ENCODE data around the gene C2CD2L. TPM values are rescaled to one million over a fixed set of nuclear protein-coding genes. Genes with fewer than 3 reads are reported as not detected.

The C2CD2L gene
- total RNA-seq, 1 experiment from 2014 or later = 6.4 TPM

DNA sequence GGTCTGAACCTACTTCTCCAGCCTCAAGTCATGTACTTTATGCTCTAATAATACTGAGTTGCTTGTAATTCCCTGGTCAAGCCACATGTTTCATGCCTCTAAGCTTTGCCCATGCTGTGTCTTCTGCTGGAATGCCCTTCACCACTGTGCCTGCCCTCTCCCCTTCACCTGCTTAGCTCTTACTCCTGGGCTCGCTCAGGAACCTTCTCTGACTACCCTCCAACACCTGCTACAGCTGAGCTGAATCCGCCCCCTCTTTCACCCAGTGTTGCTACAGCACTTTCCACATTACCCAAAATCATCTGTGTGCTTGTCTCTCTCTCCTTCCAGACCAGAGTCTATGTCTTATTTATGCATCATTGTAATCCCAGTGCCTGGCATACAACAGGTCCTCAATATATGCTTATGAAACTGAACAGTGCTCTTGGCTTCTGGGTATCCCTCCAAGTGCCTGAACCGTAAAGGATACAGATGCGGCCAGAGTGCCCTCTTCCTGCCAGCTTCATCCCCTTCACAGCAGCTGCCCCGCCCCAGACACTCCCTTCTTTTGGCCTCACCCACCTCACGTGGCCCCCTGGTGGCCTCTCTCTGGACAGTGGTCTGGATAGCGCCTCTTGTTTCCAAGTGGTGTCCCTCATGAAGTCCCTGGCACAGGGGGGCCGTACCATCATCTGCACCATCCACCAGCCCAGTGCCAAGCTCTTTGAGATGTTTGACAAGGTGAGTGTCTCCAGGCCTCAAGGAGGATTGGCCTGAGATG lies 48.8 kb downstream of the C2CD2L start:
- peak; percentile 52 for DNase-seq (ENCODE audit: low spot score)

DNA sequence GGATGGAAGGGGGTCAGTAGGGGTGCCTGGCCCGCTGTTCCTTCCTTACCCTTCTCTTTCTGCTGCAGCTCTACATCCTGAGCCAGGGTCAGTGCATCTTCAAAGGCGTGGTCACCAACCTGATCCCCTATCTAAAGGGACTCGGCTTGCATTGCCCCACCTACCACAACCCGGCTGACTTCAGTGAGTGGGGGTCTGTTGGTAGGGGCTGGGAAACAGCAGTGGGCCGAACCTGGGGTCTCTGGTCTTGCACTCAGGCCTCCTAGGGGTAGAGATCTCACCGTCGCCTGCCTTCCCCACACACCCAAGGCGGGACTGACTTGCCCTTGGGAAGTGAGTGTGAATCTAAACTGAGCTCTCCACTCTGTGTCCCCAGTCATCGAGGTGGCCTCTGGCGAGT lies 49.4 kb downstream of the C2CD2L start:
- Mint-ChIP-seq H3K4me3 (no peak overlapping the region), H3K27ac (no peak overlapping the region), H3K27me3 (ENCODE audit: low read depth) (peaks cover 10% of the 10 kb centered on the region), H3K4me1 (peaks cover 12% of the 10 kb centered on the region), H3K36me3 (no peaks in the 10 kb centered on the region), H3K9me3 (no peaks in the 10 kb centered on the region)
- ChIA-PET POLR2A (no interaction called here), CTCF (interaction anchor here (0.7 to 5.1 kb wide), 9 partner anchors 9 to 165 kb away, joined by 3 to 38 read pairs (median 4); partner anchors contain the start of gene NLRX1)
- TF ChIP-seq, protein P1, sequence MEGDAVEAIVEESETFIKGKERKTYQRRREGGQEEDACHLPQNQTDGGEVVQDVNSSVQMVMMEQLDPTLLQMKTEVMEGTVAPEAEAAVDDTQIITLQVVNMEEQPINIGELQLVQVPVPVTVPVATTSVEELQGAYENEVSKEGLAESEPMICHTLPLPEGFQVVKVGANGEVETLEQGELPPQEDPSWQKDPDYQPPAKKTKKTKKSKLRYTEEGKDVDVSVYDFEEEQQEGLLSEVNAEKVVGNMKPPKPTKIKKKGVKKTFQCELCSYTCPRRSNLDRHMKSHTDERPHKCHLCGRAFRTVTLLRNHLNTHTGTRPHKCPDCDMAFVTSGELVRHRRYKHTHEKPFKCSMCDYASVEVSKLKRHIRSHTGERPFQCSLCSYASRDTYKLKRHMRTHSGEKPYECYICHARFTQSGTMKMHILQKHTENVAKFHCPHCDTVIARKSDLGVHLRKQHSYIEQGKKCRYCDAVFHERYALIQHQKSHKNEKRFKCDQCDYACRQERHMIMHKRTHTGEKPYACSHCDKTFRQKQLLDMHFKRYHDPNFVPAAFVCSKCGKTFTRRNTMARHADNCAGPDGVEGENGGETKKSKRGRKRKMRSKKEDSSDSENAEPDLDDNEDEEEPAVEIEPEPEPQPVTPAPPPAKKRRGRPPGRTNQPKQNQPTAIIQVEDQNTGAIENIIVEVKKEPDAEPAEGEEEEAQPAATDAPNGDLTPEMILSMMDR (IDR thresholded peaks at IDR 0.05) = peak; percentile 3; the same call in 1 of the 2 replicates
- TF ChIP-seq FOXK1 (CRISPR knock-in tag; IDR thresholded peaks at IDR 0.05) (no peak), FOXP1 (CRISPR knock-in tag; IDR thresholded peaks at IDR 0.05; ENCODE audit: borderline replicate concordance) (no peak), SOX15 (CRISPR knock-in tag; IDR thresholded peaks at IDR 0.05) (no peak), PRDM15 (CRISPR knock-in tag; IDR thresholded peaks at IDR 0.05) (no peak)
- ATAC-seq (no peak), DNase-seq (ENCODE audit: low spot score) (no peak)

More for the DNA sequence above, 48.8 kb downstream of the C2CD2L start:
- no peaks in the 10 kb centered on the region for H3K36me3 Mint-ChIP-seq
- CTCF ChIA-PET = interaction anchor here (0.6 to 5.1 kb wide), 12 partner anchors 9 to 166 kb away, joined by 3 to 38 read pairs (median 4); partner anchors contain the start of genes NLRX1 and VPS11
- no peak for TF ChIP-seq SOX15 (CRISPR knock-in tag; IDR thresholded peaks at IDR 0.05)
- TF ChIP-seq, protein P1 (IDR thresholded peaks at IDR 0.05) = peak; percentile 41; the same call in 1 of the 2 replicates
- H3K4me1 Mint-ChIP-seq = peaks cover 12% of the 10 kb centered on the region
- POLR2A ChIA-PET = no interaction called here
- peak; percentile 59 for ATAC-seq
- no peaks in the 10 kb centered on the region for H3K9me3 Mint-ChIP-seq
- H3K27ac Mint-ChIP-seq = no peak overlapping the region
- H3K27me3 Mint-ChIP-seq (ENCODE audit: low read depth) = peaks cover 16% of the 10 kb centered on the region
- H3K4me3 Mint-ChIP-seq = no peak overlapping the region

DNA sequence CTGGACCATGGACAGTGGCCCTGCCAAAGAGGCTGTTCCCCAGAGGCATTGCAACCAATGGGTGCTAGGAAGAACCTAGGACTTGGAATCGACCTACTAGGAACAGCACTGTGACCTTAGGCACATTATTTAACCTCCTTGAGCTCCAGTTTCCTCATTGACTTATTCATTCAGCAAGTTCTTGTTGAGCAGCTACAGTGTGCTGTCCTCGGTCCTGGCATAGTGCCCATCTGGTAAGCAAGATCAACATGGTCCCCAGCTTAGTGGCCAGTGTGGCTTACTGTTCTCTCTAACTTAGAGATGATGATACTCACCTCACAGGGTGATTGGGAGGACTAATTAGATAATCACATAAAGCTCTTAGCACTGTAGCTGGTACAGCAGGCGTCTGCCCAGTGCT lies 49.9 kb downstream of the C2CD2L start:
- peaks cover 12% of the 10 kb centered on the region for H3K4me1 Mint-ChIP-seq
- ChIA-PET CTCF (interaction anchor here (0.7 to 2.7 kb wide), 4 partner anchors 8 to 80 kb away, joined by 3 to 13 read pairs (median 8); no protein-coding TSS in a partner anchor), POLR2A (no interaction called here)
- no peaks in the 10 kb centered on the region for H3K9me3 Mint-ChIP-seq
- no peak overlapping the region for H3K4me3 Mint-ChIP-seq
- no peaks in the 10 kb centered on the region for H3K36me3 Mint-ChIP-seq
- H3K27ac Mint-ChIP-seq = no peak overlapping the region
- ATAC-seq (no peak), DNase-seq (ENCODE audit: low spot score) (no peak)
- peaks cover 5% of the 10 kb centered on the region for H3K27me3 Mint-ChIP-seq (ENCODE audit: low read depth)
- TF ChIP-seq NFATC4 (CRISPR knock-in tag; IDR thresholded peaks at IDR 0.05) (no peak), ZNF121 (CRISPR knock-in tag; IDR thresholded peaks at IDR 0.05) (no peak), MLX (CRISPR knock-in tag; IDR thresholded peaks at IDR 0.05) (no peak), ELF4 (CRISPR knock-in tag; IDR thresholded peaks at IDR 0.05; ENCODE audit: low read depth) (no peak), ZBTB21 (CRISPR knock-in tag; IDR thresholded peaks at IDR 0.05; ENCODE audit: borderline replicate concordance) (no peak), OVOL2 (CRISPR knock-in tag; IDR thresholded peaks at IDR 0.05; ENCODE audit: borderline replicate concordance) (no peak), ZNF232 (CRISPR knock-in tag; IDR thresholded peaks at IDR 0.05) (no peak), NR2C2 (CRISPR knock-in tag; IDR thresholded peaks at IDR 0.05) (no peak)
- TF ChIP-seq, protein P2, sequence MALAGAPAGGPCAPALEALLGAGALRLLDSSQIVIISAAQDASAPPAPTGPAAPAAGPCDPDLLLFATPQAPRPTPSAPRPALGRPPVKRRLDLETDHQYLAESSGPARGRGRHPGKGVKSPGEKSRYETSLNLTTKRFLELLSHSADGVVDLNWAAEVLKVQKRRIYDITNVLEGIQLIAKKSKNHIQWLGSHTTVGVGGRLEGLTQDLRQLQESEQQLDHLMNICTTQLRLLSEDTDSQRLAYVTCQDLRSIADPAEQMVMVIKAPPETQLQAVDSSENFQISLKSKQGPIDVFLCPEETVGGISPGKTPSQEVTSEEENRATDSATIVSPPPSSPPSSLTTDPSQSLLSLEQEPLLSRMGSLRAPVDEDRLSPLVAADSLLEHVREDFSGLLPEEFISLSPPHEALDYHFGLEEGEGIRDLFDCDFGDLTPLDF (CRISPR knock-in tag; IDR thresholded peaks at IDR 0.05) = no peak
- TF ChIP-seq, protein P3, sequence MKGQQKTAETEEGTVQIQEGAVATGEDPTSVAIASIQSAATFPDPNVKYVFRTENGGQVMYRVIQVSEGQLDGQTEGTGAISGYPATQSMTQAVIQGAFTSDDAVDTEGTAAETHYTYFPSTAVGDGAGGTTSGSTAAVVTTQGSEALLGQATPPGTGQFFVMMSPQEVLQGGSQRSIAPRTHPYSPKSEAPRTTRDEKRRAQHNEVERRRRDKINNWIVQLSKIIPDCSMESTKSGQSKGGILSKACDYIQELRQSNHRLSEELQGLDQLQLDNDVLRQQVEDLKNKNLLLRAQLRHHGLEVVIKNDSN (CRISPR knock-in tag; IDR thresholded peaks at IDR 0.05) = no peak
- TF ChIP-seq, protein P4, sequence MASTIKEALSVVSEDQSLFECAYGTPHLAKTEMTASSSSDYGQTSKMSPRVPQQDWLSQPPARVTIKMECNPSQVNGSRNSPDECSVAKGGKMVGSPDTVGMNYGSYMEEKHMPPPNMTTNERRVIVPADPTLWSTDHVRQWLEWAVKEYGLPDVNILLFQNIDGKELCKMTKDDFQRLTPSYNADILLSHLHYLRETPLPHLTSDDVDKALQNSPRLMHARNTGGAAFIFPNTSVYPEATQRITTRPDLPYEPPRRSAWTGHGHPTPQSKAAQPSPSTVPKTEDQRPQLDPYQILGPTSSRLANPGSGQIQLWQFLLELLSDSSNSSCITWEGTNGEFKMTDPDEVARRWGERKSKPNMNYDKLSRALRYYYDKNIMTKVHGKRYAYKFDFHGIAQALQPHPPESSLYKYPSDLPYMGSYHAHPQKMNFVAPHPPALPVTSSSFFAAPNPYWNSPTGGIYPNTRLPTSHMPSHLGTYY (CRISPR knock-in tag; IDR thresholded peaks at IDR 0.05) = no peak
- TF ChIP-seq, protein P5, sequence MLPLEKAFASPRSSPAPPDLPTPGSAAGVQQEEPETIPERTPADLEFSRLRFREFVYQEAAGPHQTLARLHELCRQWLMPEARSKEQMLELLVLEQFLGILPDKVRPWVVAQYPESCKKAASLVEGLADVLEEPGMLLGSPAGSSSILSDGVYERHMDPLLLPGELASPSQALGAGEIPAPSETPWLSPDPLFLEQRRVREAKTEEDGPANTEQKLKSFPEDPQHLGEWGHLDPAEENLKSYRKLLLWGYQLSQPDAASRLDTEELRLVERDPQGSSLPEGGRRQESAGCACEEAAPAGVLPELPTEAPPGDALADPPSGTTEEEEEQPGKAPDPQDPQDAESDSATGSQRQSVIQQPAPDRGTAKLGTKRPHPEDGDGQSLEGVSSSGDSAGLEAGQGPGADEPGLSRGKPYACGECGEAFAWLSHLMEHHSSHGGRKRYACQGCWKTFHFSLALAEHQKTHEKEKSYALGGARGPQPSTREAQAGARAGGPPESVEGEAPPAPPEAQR (CRISPR knock-in tag; IDR thresholded peaks at IDR 0.05) = no peak
